ENCODE data around the gene TAF11L12.
"Not testable (repeated sequence)": the region's sequence is repeated elsewhere in the genome, so short reads cannot be mapped to it uniquely, and the experiment has no call there.

The TAF11L12 gene

GRCh38 chr5:17625686-17626085, 15.5 kb downstream of the TAF11L12 start:
- no peak for DNase-seq (ENCODE audit: low spot score)
- no peak for TF ChIP-seq CTCF (IDR thresholded peaks at IDR 0.05; ENCODE audit: extremely low read depth, missing control alignments)

GRCh38 chr5:17631788-17632187, 21.6 kb downstream of the TAF11L12 start, which contains the start of gene TAF11L13:
Gene TAF11L13, plus strand, starts transcription at chr5:17632088.
- DNase-seq (ENCODE audit: low spot score) = not testable (repeated sequence)

GRCh38 chr5:17634160-17634559, 24.0 kb downstream of the TAF11L12 start, which contains the start of gene TAF11L14:
Gene TAF11L14, plus strand, starts transcription at chr5:17634460.
- TF ChIP-seq CTCF (IDR thresholded peaks at IDR 0.05; ENCODE audit: extremely low read depth, missing control alignments) = no peak
- DNase-seq (ENCODE audit: low spot score) = no peak

- DNase-seq (ENCODE audit: low spot score) = not testable (repeated sequence)
These were observed 39.0 kb downstream of the TAF11L12 start for GRCh38 chr5:17649232-17649631.

- DNase-seq (ENCODE audit: low spot score) = not testable (repeated sequence)
These were observed 45.1 kb downstream of the TAF11L12 start for GRCh38 chr5:17655201-17655759.

GRCh38 chr5:17655921-17656320, 45.7 kb downstream of the TAF11L12 start:
- TF ChIP-seq CTCF (IDR thresholded peaks at IDR 0.05; ENCODE audit: extremely low read depth, missing control alignments) = no peak
- no peak for DNase-seq (ENCODE audit: low spot score)

Measured in GM20000 (cell line).